DMS53 (cell line): ENCODE data around the gene SOHLH2.

Source experiments
- DNase-seq: peaks from one replicate; lab custom pipeline; 2025; lab: John Stamatoyannopoulos, UW

The SOHLH2 gene

GRCh38 chr13:36131222-36131930 lies 83.0 kb downstream of the SOHLH2 start, which contains the start of gene DCLK1:
DCLK1 (minus strand) TSS chr13:36131382.
- DNase-seq = peak; percentile 78

- DNase-seq = peak; percentile 75
These were observed 83.7 kb downstream of the SOHLH2 start for GRCh38 chr13:36130552-36131221.

GRCh38 chr13:36130193-36130551 lies 84.2 kb downstream of the SOHLH2 start:
- DNase-seq = peak; percentile 57

- no peak for DNase-seq
These were observed 84.8 kb downstream of the SOHLH2 start for GRCh38 chr13:36129539-36129938.

GRCh38 chr13:36126491-36126890 lies 87.9 kb downstream of the SOHLH2 start:
- no peak for DNase-seq

- DNase-seq = no peak
These were observed 88.5 kb downstream of the SOHLH2 start for GRCh38 chr13:36125841-36126240.

GRCh38 chr13:36124236-36124822 lies 90.0 kb downstream of the SOHLH2 start:
- no peak for DNase-seq
